Mucosa of descending colon (tissue), 3 donors: ENCODE data around the gene SOHLH1. TPM values are rescaled to one million over a fixed set of nuclear protein-coding genes. Genes with fewer than 3 reads are reported as not detected.

Experiments used
- ATAC-seq: fragments of 200-7000 bp; cut with Tn5 transposase; one replicate; pipeline ENCODE4 v1.9.1; 2020; ENCODE audit warnings: mild to moderate bottlenecking, moderate library complexity
- DNase-seq, 3 donors: peaks; one replicate each; pipeline ENCODE4 v3.0.0-alpha.2; 2020
- H3K36me3 ChIP-seq: fragments of 200-600 bp; one replicate; pipeline ENCODE4 v1.8.0; 2021; ENCODE audit warnings: low read depth, mild to moderate bottlenecking
- H3K4me1 ChIP-seq: fragments of 200-600 bp; one replicate; pipeline ENCODE4 v1.8.0; 2021; ENCODE audit warnings: low read depth, mild to moderate bottlenecking
- H3K4me3 ChIP-seq: fragments of 200-600 bp; one replicate; pipeline ENCODE4 v1.8.0; 2021; ENCODE audit warnings: mild to moderate bottlenecking
- H3K9me3 ChIP-seq: fragments of 200-600 bp; one replicate; pipeline ENCODE4 v1.8.0; 2021; ENCODE audit warnings: mild to moderate bottlenecking
- intact Hi-C, 2 donors: fragments of 100-400 bp; cut with DNase I in 1 of 2; cut with micrococcal nuclease in 1 of 2; formaldehyde crosslinking; loops; one replicate each; pipeline versions ENCODE4 v1.11.0 to v1.11.1; 2022; cut with DNase I, micrococcal nuclease
- total RNA-seq, 3 donors: library from RNA; stranded (reverse); fragmentation: NEBNext Ultra II Directional in 2 of 3; extraction: Animal tissue kit (Norgen Biotek cat#: 25700) in 2 of 3; gene quantifications; one replicate each; pipeline versions ENCODE4 v1.2.1 to v1.2.4, GENCODE V29; 2021 to 2023
- TF ChIP-seq, protein P1 (sequence below): fragments of 200-600 bp; IDR thresholded peaks from one replicate; pipeline ENCODE4 v1.8.0; 2022; ENCODE audit warnings: antibody characterized with exemption, mild to moderate bottlenecking
- donor health status: DM: no; HTN: no; CAD: no; lungs with moderate emphysema.
- donor health status: DM: no; HTN: no; CAD: no.
- donor health status: DM: no; HTN: yes; CAD: no.

Gene SOHLH1
- total RNA-seq, 3 donors from 2014 or later: not detected

DNA sequence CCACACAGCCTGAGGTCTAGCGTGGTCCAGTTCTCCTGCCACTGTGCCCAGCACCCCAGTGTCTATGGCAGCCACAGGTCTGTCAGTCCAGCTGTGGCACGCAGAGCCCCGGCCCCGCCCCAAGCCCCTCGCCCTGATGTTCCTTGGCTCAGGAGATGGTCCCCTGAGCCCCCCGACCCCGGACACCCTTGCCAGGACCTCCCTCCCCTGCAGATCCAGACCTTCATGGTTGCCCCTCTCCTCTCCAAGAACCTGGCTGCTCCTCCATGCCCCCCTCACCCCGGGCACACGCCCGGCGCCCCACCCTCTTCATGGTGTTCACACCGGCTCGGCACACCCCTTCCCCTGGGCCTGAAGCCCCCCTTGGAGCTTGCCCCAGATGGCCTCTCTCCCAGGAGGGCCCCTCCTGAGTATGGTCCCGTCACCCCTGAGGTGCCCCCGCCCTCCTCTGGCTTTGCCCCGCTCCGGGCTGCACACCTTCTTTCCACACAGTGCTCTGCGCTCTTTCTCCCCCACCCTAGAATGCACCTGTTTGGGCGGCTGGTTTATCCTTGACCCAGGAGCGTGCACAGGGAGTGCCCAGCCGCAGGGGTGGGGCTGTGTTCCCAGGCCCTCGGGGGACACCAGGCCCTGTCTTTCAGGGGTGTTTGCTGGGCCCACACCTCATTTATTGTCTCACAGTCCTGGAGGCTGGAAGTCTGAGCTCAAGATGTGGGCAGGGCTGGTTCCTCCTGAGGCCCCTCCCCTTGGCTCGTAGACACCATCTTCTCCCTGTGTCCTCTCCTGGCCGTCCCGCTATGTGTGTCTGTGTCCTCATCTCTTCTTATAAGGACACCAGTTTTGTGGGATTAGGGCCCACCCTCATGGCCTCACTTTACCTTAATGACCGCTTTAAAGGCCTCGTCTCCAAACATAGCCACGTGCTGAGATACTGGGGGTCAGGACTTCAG is 40.3 kb upstream of the SOHLH1 start:
- ATAC-seq (no peak), DNase-seq (no peak)
- TF ChIP-seq, protein P1, sequence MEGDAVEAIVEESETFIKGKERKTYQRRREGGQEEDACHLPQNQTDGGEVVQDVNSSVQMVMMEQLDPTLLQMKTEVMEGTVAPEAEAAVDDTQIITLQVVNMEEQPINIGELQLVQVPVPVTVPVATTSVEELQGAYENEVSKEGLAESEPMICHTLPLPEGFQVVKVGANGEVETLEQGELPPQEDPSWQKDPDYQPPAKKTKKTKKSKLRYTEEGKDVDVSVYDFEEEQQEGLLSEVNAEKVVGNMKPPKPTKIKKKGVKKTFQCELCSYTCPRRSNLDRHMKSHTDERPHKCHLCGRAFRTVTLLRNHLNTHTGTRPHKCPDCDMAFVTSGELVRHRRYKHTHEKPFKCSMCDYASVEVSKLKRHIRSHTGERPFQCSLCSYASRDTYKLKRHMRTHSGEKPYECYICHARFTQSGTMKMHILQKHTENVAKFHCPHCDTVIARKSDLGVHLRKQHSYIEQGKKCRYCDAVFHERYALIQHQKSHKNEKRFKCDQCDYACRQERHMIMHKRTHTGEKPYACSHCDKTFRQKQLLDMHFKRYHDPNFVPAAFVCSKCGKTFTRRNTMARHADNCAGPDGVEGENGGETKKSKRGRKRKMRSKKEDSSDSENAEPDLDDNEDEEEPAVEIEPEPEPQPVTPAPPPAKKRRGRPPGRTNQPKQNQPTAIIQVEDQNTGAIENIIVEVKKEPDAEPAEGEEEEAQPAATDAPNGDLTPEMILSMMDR: no peak
- Histone ChIP-seq H3K9me3 (no peaks in the 10 kb centered on the region), H3K4me3 (no peak overlapping the region), H3K4me1 (no peaks in the 10 kb centered on the region), H3K36me3 (no peaks in the 10 kb centered on the region)
- intact Hi-C loops: no loop called here

DNA sequence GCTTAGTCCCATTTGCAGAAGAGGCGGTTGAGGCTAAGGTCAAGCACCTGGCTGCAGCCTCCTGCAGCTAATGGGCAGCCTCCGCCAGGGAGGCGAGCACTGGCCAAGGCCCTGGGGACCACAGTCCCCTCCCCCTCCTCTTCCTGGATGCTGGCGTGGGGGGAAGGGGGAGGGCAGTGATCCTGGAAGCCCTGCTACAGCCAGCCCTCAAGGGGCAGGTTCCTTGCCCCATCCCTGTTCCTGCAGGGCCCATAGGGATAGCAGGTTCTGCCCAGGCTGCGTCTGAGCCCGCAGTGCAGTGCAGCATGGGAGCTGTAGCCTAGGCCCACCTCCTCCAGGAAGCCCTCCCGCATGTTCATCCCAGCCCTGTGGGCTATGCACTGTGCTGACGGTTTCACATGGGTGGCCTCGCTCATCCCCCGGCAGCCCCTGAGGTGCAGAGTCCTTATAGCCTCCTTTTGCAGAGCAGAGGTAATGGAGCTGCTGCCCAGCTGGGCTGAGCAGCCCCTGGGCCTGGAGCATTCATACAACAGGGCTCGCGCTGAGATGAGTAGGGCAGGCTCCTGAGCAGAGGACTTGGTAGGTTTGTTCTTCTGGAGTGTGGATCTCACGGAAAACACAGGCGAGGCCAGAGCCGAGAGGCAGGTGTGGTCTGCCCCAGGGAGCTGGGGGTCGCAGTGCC is 38.7 kb upstream of the SOHLH1 start:
- TF ChIP-seq, protein P1: no peak

DNA sequence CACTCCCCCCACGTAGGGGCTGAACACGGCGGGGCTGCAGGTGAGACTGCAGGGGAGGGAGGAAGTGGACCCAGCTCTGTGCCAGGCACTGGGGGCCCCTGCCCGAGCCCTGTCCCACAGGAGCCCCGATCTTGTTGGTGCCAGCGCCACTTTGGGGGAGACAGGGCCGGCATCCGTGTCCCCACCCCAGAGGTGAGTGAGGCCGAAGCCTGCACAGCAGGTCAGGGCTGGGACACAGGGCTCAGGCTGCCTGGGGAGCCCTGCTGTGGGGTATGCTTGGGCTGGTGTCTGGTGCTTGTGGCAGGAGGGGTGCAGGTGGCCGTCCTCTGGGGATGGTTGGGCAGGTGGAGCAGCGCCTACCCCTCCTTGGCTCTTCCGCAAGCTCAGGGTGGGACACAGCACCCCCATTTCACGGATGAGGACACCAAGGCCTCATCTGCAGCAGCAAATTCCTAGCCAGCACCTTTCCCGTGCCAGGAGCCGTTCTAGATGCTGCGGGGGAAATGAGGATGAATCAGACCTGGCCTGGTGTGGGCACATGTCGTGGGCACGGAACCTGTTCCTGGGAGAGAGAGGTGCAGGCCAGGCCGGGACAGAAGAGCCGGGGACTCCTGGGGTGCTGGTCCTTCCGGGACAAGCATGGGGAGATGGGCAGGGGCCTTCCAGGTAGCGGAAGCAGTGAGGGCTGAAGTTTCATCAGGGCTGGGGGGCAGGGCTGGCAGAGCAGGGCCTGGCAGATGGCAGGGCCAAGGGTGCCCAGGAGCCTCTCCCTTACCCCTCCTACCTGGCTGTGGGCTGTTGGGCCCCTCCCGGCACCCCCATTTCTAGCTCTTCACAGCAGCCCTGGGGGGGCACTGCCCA is 37.9 kb upstream of the SOHLH1 start:
- DNase-seq (no peak), ATAC-seq (no peak)
- Histone ChIP-seq H3K36me3 (no peaks in the 10 kb centered on the region), H3K9me3 (no peaks in the 10 kb centered on the region), H3K4me3 (no peak overlapping the region), H3K4me1 (no peaks in the 10 kb centered on the region)
- intact Hi-C loops: no loop called here
- TF ChIP-seq, protein P1: no peak

More for the DNA sequence above, 38.7 kb upstream of the SOHLH1 start:
- no peaks in the 10 kb centered on the region for H3K36me3 ChIP-seq
- no peak for DNase-seq
- H3K9me3 ChIP-seq: no peaks in the 10 kb centered on the region
- ATAC-seq: no peak
- H3K4me1 ChIP-seq: no peaks in the 10 kb centered on the region
- intact Hi-C loops: no loop called here
- H3K4me3 ChIP-seq: no peak overlapping the region

DNA sequence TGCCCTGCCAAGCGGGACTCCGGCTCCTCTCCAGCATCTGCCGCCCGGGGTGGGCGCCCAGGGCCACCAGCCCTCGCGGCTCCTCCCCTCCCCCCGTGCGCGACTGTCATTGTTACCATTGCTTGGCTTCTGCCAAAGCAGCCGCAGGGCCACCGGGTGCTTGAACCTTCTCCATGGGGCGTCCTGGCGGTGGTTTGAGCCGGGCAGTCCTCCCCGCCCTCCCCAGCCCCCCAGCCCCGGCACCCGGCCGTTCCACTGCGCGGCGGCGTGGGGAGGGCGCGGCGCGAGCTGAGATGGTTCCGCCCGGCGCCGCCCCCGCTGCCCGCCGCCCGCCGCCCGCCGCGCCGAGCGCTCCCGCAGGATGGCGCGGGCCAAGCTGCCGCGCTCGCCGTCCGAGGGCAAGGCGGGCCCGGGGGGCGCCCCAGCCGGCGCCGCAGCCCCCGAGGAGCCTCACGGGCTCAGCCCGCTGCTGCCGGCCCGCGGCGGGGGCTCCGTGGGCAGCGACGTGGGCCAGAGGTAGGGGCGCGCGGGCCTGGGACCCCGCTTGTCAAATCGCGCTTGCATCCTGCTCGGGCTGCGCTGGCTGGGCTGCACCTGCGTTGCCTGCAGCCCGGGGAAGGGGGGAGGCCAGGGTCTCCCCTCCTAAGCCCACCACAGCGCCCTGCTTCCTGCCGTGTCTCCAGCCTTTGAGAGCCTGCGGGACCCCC is 37.1 kb upstream of the SOHLH1 start:
- Histone ChIP-seq H3K9me3 (peaks cover 2% of the 10 kb centered on the region), H3K36me3 (no peaks in the 10 kb centered on the region), H3K4me3 (no peak overlapping the region), H3K4me1 (no peaks in the 10 kb centered on the region)
- TF ChIP-seq, protein P1: no peak
- ATAC-seq: no peak
- no peak for DNase-seq
- intact Hi-C loops: no loop called here

DNA sequence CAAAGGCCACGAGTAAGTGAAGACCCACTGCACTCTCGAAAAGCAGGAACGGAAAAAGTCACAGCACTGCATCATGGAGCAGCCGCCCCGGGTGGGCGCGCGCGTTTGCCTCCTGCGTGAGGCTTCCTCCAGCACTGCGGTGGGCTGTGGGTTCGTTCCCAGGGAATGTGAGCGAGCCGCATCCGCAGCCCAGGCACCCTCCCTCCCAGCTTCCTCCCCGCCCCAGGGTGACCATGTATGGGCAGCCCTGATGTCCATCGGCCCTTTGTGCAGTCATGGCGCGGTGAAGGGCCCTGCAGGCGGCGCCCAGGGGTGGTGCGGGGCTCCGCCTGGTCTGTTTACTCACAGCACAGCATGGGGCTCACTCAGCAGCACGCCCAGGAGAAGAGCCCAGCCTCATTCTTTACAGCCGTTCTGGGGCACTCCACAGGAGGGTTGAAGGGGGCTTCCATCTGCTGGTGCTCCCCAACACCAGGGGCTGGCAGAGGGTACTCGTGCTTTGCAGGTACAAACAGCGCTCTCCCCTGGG is 35.4 kb upstream of the SOHLH1 start:
- no peaks in the 10 kb centered on the region for H3K4me1 ChIP-seq
- no peaks in the 10 kb centered on the region for H3K36me3 ChIP-seq
- H3K4me3 ChIP-seq: no peak overlapping the region
- DNase-seq: no peak
- peaks cover 4% of the 10 kb centered on the region for H3K9me3 ChIP-seq
- ATAC-seq: no peak
- intact Hi-C loops: no loop called here
- TF ChIP-seq, protein P1: no peak
